HG02571 (cell line): ENCODE data around the gene IRAK2.

ENCODE experiments used
- ATAC-seq: cut with Tn5 transposase; IDR thresholded peaks from one replicate; pipeline ENCODE4 v1.9.1; 2021; ENCODE audit warnings: mild to moderate bottlenecking, moderate library complexity; ENCODE audit not compliant: unreplicated experiment

IRAK2 gene

GRCh38 chr3:10187944-10188343 lies 23.2 kb downstream of the IRAK2 start:
- no peak for ATAC-seq

- no peak for ATAC-seq
Measured at GRCh38 chr3:10188804-10189556, 24.3 kb downstream of the IRAK2 start.

GRCh38 chr3:10189557-10190354 lies 25.0 kb downstream of the IRAK2 start:
- ATAC-seq: no peak

- no peak for ATAC-seq
Measured at GRCh38 chr3:10192953-10193691, 28.4 kb downstream of the IRAK2 start.

GRCh38 chr3:10193692-10194327 lies 29.1 kb downstream of the IRAK2 start:
- ATAC-seq: no peak

- ATAC-seq: no peak
Measured at GRCh38 chr3:10194328-10195071, 29.8 kb downstream of the IRAK2 start.

GRCh38 chr3:10195366-10196089 lies 30.8 kb downstream of the IRAK2 start:
- no peak for ATAC-seq

GRCh38 chr3:10196389-10197052 lies 31.8 kb downstream of the IRAK2 start:
- ATAC-seq: no peak

- ATAC-seq: no peak
Measured at GRCh38 chr3:10198226-10198625, 33.5 kb downstream of the IRAK2 start.

GRCh38 chr3:10198761-10199649 lies 34.3 kb downstream of the IRAK2 start:
- ATAC-seq: peak; percentile 65

- no peak for ATAC-seq
Measured at GRCh38 chr3:10204921-10205320, 40.2 kb downstream of the IRAK2 start.

- no peak for ATAC-seq
Measured at GRCh38 chr3:10205451-10206165, 40.9 kb downstream of the IRAK2 start.

- ATAC-seq: no peak
Measured at GRCh38 chr3:10206166-10206511, 41.4 kb downstream of the IRAK2 start.

GRCh38 chr3:10213156-10213792 lies 48.6 kb downstream of the IRAK2 start:
- ATAC-seq: no peak

- no peak for ATAC-seq
Measured at GRCh38 chr3:10215578-10216368, 51.1 kb downstream of the IRAK2 start.

- no peak for ATAC-seq
Measured at GRCh38 chr3:10217359-10217758, 52.6 kb downstream of the IRAK2 start.
